Hepatocyte (in vitro differentiated cells): ENCODE results near the gene EYA4. TPM values are rescaled to one million over a fixed set of nuclear protein-coding genes. Genes with fewer than 3 reads are reported as not detected.

Experiments used
- DNase-seq: peaks from one replicate; pipeline ENCODE4 v3.0.0-alpha.2; 2016; ENCODE audit warnings: low spot score
- H2AFZ ChIP-seq: fragments of 200-600 bp; sonication (generic); 2 replicates; pipeline ENCODE4 v1.6.0; 2016; ENCODE audit warnings: antibody characterized with exemption, mild to moderate bottlenecking
- H3K27ac ChIP-seq: fragments of 200-600 bp; sonication (generic); 2 replicates; pipeline ENCODE4 v1.5.1; 2016; ENCODE audit warnings: mild to moderate bottlenecking
- H3K27me3 ChIP-seq: fragments of 200-600 bp; sonication (generic); 2 replicates; pipeline ENCODE4 v1.6.1; 2016
- H3K36me3 ChIP-seq: fragments of 200-600 bp; sonication (generic); replicated peaks from 2 replicates; pipeline ENCODE4 v1.5.1; 2016; ENCODE audit warnings: low read depth; ENCODE audit not compliant: insufficient read depth
- H3K4me1 ChIP-seq: fragments of 200-600 bp; sonication (generic); 2 replicates; pipeline ENCODE4 v1.5.1; 2016; ENCODE audit warnings: mild to moderate bottlenecking, moderate library complexity; ENCODE audit not compliant: insufficient read depth
- H3K4me2 ChIP-seq: fragments of 200-600 bp; sonication (generic); 2 replicates; pipeline ENCODE4 v1.6.0; 2016
- H3K4me3 ChIP-seq: fragments of 200-600 bp; sonication (generic); 2 replicates; pipeline ENCODE4 v1.5.1; 2016; ENCODE audit warnings: mild to moderate bottlenecking
- H3K79me2 ChIP-seq: fragments of 200-600 bp; sonication (generic); 2 replicates; pipeline ENCODE4 v1.6.0; 2017; ENCODE audit warnings: mild to moderate bottlenecking
- H3K9me2 ChIP-seq: fragments of 200-600 bp; sonication (generic); replicated peaks from 2 replicates; pipeline ENCODE4 v1.6.0; 2017; ENCODE audit warnings: mild to moderate bottlenecking; ENCODE audit not compliant: insufficient read depth
- H3K9me3 ChIP-seq: fragments of 200-600 bp; sonication (generic); 2 replicates; pipeline ENCODE4 v1.5.1; 2016; ENCODE audit warnings: low read depth, mild to moderate bottlenecking
- H4K20me1 ChIP-seq: fragments of 200-600 bp; sonication (generic); 2 replicates; pipeline ENCODE4 v1.6.0; 2016; ENCODE audit warnings: mild to moderate bottlenecking; ENCODE audit not compliant: insufficient read depth, poor library complexity, severe bottlenecking
- CTCF ChIP-seq: fragments of 200-600 bp; sonication (generic); IDR thresholded peaks from 2 replicates; pipeline ENCODE4 v1.5.1; 2016; ENCODE audit warnings: antibody characterized with exemption, mild to moderate bottlenecking; ENCODE audit not compliant: poor library complexity
- EZH2 ChIP-seq: fragments of 200-600 bp; sonication (generic); IDR thresholded peaks from 2 replicates; pipeline ENCODE4 v1.6.1; 2016; ENCODE audit warnings: antibody characterized with exemption, mild to moderate bottlenecking, borderline replicate concordance
- EZH2phosphoT487 ChIP-seq: fragments of 200-600 bp; sonication (generic); IDR thresholded peaks from one replicate; pipeline ENCODE4 v1.6.1; 2018; ENCODE audit warnings: antibody characterized with exemption, mild to moderate bottlenecking, low read depth, moderate library complexity; ENCODE audit not compliant: unreplicated experiment, severe bottlenecking
- WGBS: methylation state at CpG from one replicate; pipeline ENCODE4 v1.1.6; 2016; ENCODE audit warnings: low lambda C conversion rate; ENCODE audit errors: missing lambda C conversion rate; 5-methylcytosine and 5-hydroxymethylcytosine counted together
- polyA plus RNA-seq: library from polyadenylated mRNA; unstranded; fragments of >200 nt; fragmentation: Nextera tagmentation; extraction: Ambion mirVana; gene quantifications from 2 replicates; pipeline ENCODE4 v1.2.1, GENCODE V29; 2016
- total RNA-seq: library from RNA; depleted of rRNA; stranded (reverse); fragments of >200 nt; gene quantifications from 2 replicates; pipeline ENCODE4 v1.2.3, GENCODE V29; 2014

The EYA4 gene
- total and polyA plus RNA-seq, 2 experiments from 2014 or later: 0.33 to 1.8 TPM

GRCh38 chr6:133577851-133578250 lies 336.7 kb downstream of the EYA4 start:
- Histone ChIP-seq H3K9me2 (no peaks in the 10 kb centered on the region), H3K4me1 (no peaks in the 10 kb centered on the region), H3K27ac (no peak overlapping the region), H4K20me1 (no peaks in the 10 kb centered on the region), H3K4me2 (no peak overlapping the region), H3K27me3 (no peaks in the 10 kb centered on the region), H3K79me2 (no peaks in the 10 kb centered on the region), H3K36me3 (no peaks in the 10 kb centered on the region), H2AFZ (no peak overlapping the region), H3K4me3 (no peak overlapping the region), H3K9me3 (no peaks in the 10 kb centered on the region)
- no peak for DNase-seq
- TF ChIP-seq EZH2phosphoT487 (no peak), CTCF (no peak), EZH2 (no peak)
- 79% methylated on average over 1 of the region's 1 CpG for WGBS
